T-helper 2 cell (primary cell): Measurements from ENCODE around the gene ZBTB6.

ENCODE experiments used
- DNase-seq, 5 experiments: peaks; one replicate each; pipeline versions ENCODE4 v3.0.0 to v3.0.0-alpha.2; 2012 to 2022
- total RNA-seq, 2 donors: gene quantifications; one replicate each; lab custom pipeline; 2026; lab: John Stamatoyannopoulos, UW

The ZBTB6 gene
- total RNA-seq: 6.5 to 15.8 reads per million in 2 donors

- peak; percentile 20 to 90 (median 62) for DNase-seq
Measured at GRCh38 chr9:122912964-122913673, at the start of gene ZBTB6. TSS of gene ZBTB6 (minus strand) at chr9:122913323. CDS start at chr9:122912072, 1,251 bp downstream.

GRCh38 chr9:122961139-122961538 lies 48.0 kb upstream of the ZBTB6 start:
- DNase-seq: no peak

GRCh38 chr9:122955961-122956360 lies 42.8 kb upstream of the ZBTB6 start:
- no peak for DNase-seq

- DNase-seq: no peak
Measured at GRCh38 chr9:122954253-122954691, 41.1 kb upstream of the ZBTB6 start.

GRCh38 chr9:122951056-122951455 lies 37.9 kb upstream of the ZBTB6 start:
- no peak for DNase-seq

GRCh38 chr9:122950263-122950662 lies 37.1 kb upstream of the ZBTB6 start:
- no peak for DNase-seq

GRCh38 chr9:122949696-122950095 lies 36.6 kb upstream of the ZBTB6 start:
- DNase-seq: no peak

- DNase-seq: peak in 1 of 5 experiments; percentile 77
Measured at GRCh38 chr9:122948313-122948712, 35.2 kb upstream of the ZBTB6 start.

GRCh38 chr9:122946461-122947005 lies 33.4 kb upstream of the ZBTB6 start:
- DNase-seq: no peak

- no peak for DNase-seq
Measured at GRCh38 chr9:122944960-122945888, 32.1 kb upstream of the ZBTB6 start.

GRCh38 chr9:122941582-122942234 lies 28.6 kb upstream of the ZBTB6 start:
- no peak for DNase-seq

GRCh38 chr9:122940749-122941581 lies 27.8 kb upstream of the ZBTB6 start, which contains the start of gene RABGAP1:
TSS of gene RABGAP1 (plus strand) at chr9:122941020. CDS start at chr9:122957060, 16,040 bp downstream.
- DNase-seq: peak; percentile 93 to 99 (median 98)

- DNase-seq: no peak
Measured at GRCh38 chr9:122940454-122940748, 27.3 kb upstream of the ZBTB6 start.

GRCh38 chr9:122939601-122940000 lies 26.5 kb upstream of the ZBTB6 start:
- no peak for DNase-seq

GRCh38 chr9:122936883-122937282 lies 23.8 kb upstream of the ZBTB6 start:
- DNase-seq: no peak

- DNase-seq: no peak
Measured at GRCh38 chr9:122936464-122936863, 23.3 kb upstream of the ZBTB6 start.

- DNase-seq: peak; percentile 78 to 93 (median 85)
Measured at GRCh38 chr9:122931226-122932121, 18.4 kb upstream of the ZBTB6 start, which contains the start of gene ZBTB26. TSS of gene ZBTB26 (minus strand) at chr9:122931512. CDS start at chr9:122919934, 11,578 bp downstream.

GRCh38 chr9:122930541-122931225 lies 17.6 kb upstream of the ZBTB6 start:
- no peak for DNase-seq

GRCh38 chr9:122929796-122930354 lies 16.8 kb upstream of the ZBTB6 start:
- DNase-seq: no peak

GRCh38 chr9:122923947-122924346 lies 10.8 kb upstream of the ZBTB6 start:
- DNase-seq: no peak
